Stimulated activated CD4-positive, alpha-beta T cell treated with anti-CD3 and anti-CD28 coated beads, Interleukin-15, amount 100 ng/mL, for 1 hour (primary cell): Measurements from ENCODE around the gene FBXL16.

Experiments
- DNase-seq, 2 donors: peaks; one replicate each; pipeline ENCODE4 v3.0.0-alpha.2; 2020; ENCODE audit warnings: low read depth in 1 of 2, low spot score in 1 of 2

The FBXL16 gene

DNA sequence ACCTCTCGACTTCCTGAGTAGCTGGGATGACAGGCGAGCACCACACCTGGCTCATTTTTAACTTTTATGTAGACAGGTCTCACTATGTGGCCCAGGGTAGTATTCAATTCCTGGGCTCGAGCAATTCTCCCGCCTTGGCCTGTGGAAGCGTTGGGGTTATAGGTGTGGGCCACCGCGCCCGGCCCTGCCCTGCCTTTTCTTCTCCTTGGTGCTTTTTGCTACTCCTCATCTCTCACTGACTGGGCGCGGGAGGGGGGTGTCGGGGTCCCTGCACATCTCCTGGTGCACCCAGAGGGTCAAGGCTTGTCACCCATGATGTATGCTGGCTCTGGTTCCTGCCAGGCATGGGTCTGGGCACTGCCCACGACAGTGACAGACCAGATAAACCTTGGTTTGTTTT lies 61.0 kb downstream of the FBXL16 start:
- DNase-seq = no peak

- no peak for DNase-seq
These were observed 62.6 kb downstream of the FBXL16 start for GRCh38 chr16:643050-643368.
